ENCODE data around the gene SLC6A5. TPM values are rescaled to one million over a fixed set of nuclear protein-coding genes. Genes with fewer than 3 reads are reported as not detected.
"Not testable (repeated sequence)": the region's sequence is repeated elsewhere in the genome, so short reads cannot be mapped to it uniquely, and the experiment has no call there.

The SLC6A5 gene
- polyA plus RNA-seq, 4 donors, result under 0.01 to 0.03 TPM; not detected in 2

DNA sequence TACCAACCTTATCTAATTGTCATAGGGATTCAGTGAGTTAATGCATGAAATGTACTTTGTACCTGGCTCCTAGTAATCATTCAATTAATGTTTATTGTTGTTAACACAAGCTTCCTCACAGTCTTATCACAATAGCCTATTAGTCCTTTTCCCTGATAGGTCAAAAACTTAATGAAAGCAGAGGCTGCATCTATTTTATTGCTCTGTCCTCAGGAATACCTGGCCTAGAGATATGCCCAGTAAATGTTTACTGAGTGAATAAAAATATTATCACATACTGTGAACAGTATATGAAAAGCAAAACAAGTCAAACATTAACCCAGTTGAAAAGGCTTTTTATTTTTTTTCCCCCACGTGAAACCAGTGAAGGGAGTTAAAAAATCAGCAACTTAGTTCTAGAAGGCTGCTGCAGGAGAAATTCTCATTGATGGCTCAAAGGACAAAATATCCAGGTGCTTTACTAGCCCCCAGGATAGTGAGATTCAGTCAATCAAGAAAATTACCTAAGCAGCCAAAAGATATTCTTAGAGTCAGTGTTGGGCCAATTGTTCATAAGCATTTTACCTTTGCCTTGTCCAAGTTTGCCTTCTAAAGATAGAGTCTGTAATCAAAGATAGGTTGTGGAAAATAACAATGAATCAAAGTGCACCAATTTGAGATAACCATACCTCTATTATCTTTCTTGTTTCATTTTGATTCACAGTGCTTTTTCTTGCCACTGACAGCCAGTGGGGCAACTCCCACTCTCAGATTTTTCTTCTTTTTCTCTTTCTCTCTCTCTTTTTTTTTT lies 34.4 kb upstream of the SLC6A5 start:
- peak; percentile 61 to 96 for DNase-seq
- Histone ChIP-seq H3K36me3 (ENCODE audit: control insufficient read depth in 3 of 3, insufficient read depth in 2 of 3, low read depth in 1 of 3, low read length in 3 of 3) (no peaks in the 10 kb centered on the region), H3K4me3 (ENCODE audit: low read depth in 1 of 3, low read length in 3 of 3) (no peak overlapping the region), H3K27me3 (ENCODE audit: control insufficient read depth in 3 of 3, insufficient read depth in 3 of 3, low read length in 3 of 3) (no peaks in the 10 kb centered on the region), H3K4me1 (ENCODE audit: control insufficient read depth in 3 of 3, insufficient read depth in 2 of 3, low read depth in 1 of 3, low read length in 2 of 3) (peaks cover 2 to 15% (median 5%) of the 10 kb centered on the region in 3 donors), H3K9me3 (ENCODE audit: control insufficient read depth in 2 of 2, insufficient read depth in 1 of 2, low read depth in 1 of 2, low read length in 1 of 2) (no peaks in the 10 kb centered on the region), H3K27ac (ENCODE audit: low read depth in 1 of 3, low read length in 2 of 3) (peak overlapping the region in 2 of 3 donors; percentile 3 to 14)
- 13 to 51% (median 19%) methylated on average over 1 of the region's 1 CpG for WGBS, 3 donors
- FAIRE-seq, result peak; percentile 86

DNA sequence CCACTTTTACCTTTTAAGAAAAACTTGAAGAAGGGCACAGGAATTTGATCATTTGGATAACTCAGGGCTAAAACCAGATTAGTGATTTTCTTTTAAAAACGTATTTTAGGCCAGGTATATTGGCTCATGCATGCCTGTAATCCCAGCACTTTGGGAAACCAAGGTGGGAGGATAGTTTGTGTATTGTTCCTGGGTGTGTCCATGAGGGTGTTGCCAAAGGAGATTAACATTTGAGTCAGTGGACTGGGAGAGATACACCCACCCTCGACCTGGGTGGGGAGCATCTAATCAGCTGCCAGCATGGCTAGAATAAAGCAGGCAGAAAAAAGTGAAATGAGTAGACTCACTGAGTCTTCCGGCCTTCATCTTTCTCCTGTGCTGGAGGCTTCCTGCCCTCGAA lies 33.3 kb upstream of the SLC6A5 start:
- not testable (repeated sequence) for H3K4me3 ChIP-seq (ENCODE audit: low read depth in 1 of 3, low read length in 3 of 3); H3K9me3 ChIP-seq (ENCODE audit: control insufficient read depth in 2 of 2, insufficient read depth in 1 of 2, low read depth in 1 of 2, low read length in 1 of 2); H3K36me3 ChIP-seq (ENCODE audit: control insufficient read depth in 3 of 3, insufficient read depth in 2 of 3, low read depth in 1 of 3, low read length in 3 of 3); FAIRE-seq; H3K27ac ChIP-seq (ENCODE audit: low read depth in 1 of 3, low read length in 2 of 3); H3K27me3 ChIP-seq (ENCODE audit: control insufficient read depth in 3 of 3, insufficient read depth in 3 of 3, low read length in 3 of 3)
- peak in 1 of 2 donors; percentile 60 for DNase-seq
- 21 to 42% (median 28%) methylated on average over 4 of the region's 4 CpGs for WGBS, 3 donors
- peaks cover 2 to 15% (median 5%) of the 10 kb centered on the region in 3 donors for H3K4me1 ChIP-seq (ENCODE audit: control insufficient read depth in 3 of 3, insufficient read depth in 2 of 3, low read depth in 1 of 3, low read length in 2 of 3)

DNA sequence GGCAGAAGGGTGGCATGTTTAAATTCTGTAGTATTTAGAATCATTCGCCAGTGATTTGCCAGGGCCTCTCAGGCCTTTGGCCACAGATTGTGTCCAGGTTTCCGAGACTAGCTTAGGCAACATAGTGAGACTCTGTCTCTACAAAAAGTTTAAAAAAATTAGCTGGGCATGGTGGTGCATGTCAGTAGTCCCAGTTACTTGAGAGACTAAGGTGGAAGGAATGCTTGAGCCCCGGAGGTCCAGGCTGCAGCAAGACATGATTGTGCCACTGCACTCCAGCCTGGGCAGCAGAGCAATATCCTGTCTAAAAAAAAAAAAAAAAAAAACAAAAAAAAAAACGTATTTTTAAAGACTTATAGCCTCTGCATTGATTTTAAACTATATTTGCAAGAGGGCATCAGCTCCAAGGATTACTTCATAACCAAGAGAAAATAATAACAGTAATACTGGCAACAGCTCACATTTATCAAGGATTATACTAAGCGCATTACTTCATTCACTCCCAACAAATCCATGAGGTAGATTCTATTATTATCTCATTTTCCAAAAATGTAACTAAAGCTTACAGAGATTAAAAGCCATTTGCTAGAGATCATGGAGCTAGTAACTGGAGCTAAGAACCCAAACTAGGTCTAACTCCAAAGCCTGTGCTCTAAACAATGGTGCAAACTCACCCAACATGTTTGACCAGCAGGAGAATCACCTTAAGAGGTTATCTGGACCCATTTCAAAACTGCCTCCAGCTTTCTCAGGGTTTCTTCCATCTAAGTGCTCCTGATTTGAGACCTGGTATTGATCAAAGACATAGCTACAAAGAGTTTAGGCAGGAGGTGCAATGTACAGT lies 32.6 kb upstream of the SLC6A5 start:
- WGBS, 3 donors, result 48 to 63% (median 59%) methylated on average over 5 of the region's 5 CpGs
- no peaks in the 10 kb centered on the region for H3K36me3 ChIP-seq (ENCODE audit: control insufficient read depth in 3 of 3, insufficient read depth in 2 of 3, low read depth in 1 of 3, low read length in 3 of 3)
- DNase-seq (no peak), FAIRE-seq (no peak)
- H3K27me3 ChIP-seq (ENCODE audit: control insufficient read depth in 3 of 3, insufficient read depth in 3 of 3, low read length in 3 of 3), result no peaks in the 10 kb centered on the region
- no peak overlapping the region for H3K4me3 ChIP-seq (ENCODE audit: low read depth in 1 of 3, low read length in 3 of 3)
- no peak overlapping the region for H3K27ac ChIP-seq (ENCODE audit: low read depth in 1 of 3, low read length in 2 of 3)
- H3K4me1 ChIP-seq (ENCODE audit: control insufficient read depth in 3 of 3, insufficient read depth in 2 of 3, low read depth in 1 of 3, low read length in 2 of 3), result peaks cover 2 to 15% (median 5%) of the 10 kb centered on the region in 3 donors
- H3K9me3 ChIP-seq (ENCODE audit: control insufficient read depth in 2 of 2, insufficient read depth in 1 of 2, low read depth in 1 of 2, low read length in 1 of 2), result no peaks in the 10 kb centered on the region

- not testable (repeated sequence) for H3K4me1 ChIP-seq (ENCODE audit: control insufficient read depth in 3 of 3, insufficient read depth in 2 of 3, low read depth in 1 of 3, low read length in 2 of 3); DNase-seq; FAIRE-seq; H3K4me3 ChIP-seq (ENCODE audit: low read depth in 1 of 3, low read length in 3 of 3); H3K9me3 ChIP-seq (ENCODE audit: control insufficient read depth in 2 of 2, insufficient read depth in 1 of 2, low read depth in 1 of 2, low read length in 1 of 2); H3K27me3 ChIP-seq (ENCODE audit: control insufficient read depth in 3 of 3, insufficient read depth in 3 of 3, low read length in 3 of 3); H3K27ac ChIP-seq (ENCODE audit: low read depth in 1 of 3, low read length in 2 of 3); H3K36me3 ChIP-seq (ENCODE audit: control insufficient read depth in 3 of 3, insufficient read depth in 2 of 3, low read depth in 1 of 3, low read length in 3 of 3)
- WGBS, 3 donors, result 87 to 93% (median 89%) methylated on average over 4 of the region's 4 CpGs
Measured at GRCh38 chr11:20579725-20580124, 19.7 kb upstream of the SLC6A5 start.

DNA sequence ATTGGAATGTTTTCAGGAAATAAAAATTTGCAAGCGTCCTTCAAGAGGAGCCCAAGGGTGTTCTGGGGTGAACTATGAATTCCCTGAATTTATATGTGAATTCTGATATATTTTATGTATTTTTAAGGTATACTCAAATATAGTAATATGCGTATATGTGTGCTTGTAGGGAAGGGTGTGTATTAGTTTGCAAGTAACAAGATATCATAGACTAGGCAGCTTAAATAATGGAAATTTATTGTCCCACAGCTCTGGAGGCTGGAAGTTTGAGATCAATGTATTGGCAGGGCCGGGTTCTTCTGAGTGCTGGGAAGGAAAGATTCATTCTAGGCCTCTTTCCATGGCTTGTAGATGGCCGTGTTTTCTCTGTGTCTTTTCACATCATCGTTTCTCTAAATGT lies 16.2 kb upstream of the SLC6A5 start:
- no peaks in the 10 kb centered on the region for H3K36me3 ChIP-seq (ENCODE audit: control insufficient read depth in 3 of 3, insufficient read depth in 2 of 3, low read depth in 1 of 3, low read length in 3 of 3)
- H3K9me3 ChIP-seq (ENCODE audit: control insufficient read depth in 2 of 2, insufficient read depth in 1 of 2, low read depth in 1 of 2, low read length in 1 of 2), result peaks cover 0 to 3% of the 10 kb centered on the region in 2 donors
- no peak overlapping the region for H3K4me3 ChIP-seq (ENCODE audit: low read depth in 1 of 3, low read length in 3 of 3)
- FAIRE-seq (no peak), DNase-seq (no peak)
- H3K27ac ChIP-seq (ENCODE audit: low read depth in 1 of 3, low read length in 2 of 3), result no peak overlapping the region
- H3K4me1 ChIP-seq (ENCODE audit: control insufficient read depth in 3 of 3, insufficient read depth in 2 of 3, low read depth in 1 of 3, low read length in 2 of 3), result no peaks in the 10 kb centered on the region
- 66 to 74% (median 71%) methylated on average over 5 of the region's 5 CpGs for WGBS, 3 donors
- H3K27me3 ChIP-seq (ENCODE audit: control insufficient read depth in 3 of 3, insufficient read depth in 3 of 3, low read length in 3 of 3), result no peaks in the 10 kb centered on the region

DNA sequence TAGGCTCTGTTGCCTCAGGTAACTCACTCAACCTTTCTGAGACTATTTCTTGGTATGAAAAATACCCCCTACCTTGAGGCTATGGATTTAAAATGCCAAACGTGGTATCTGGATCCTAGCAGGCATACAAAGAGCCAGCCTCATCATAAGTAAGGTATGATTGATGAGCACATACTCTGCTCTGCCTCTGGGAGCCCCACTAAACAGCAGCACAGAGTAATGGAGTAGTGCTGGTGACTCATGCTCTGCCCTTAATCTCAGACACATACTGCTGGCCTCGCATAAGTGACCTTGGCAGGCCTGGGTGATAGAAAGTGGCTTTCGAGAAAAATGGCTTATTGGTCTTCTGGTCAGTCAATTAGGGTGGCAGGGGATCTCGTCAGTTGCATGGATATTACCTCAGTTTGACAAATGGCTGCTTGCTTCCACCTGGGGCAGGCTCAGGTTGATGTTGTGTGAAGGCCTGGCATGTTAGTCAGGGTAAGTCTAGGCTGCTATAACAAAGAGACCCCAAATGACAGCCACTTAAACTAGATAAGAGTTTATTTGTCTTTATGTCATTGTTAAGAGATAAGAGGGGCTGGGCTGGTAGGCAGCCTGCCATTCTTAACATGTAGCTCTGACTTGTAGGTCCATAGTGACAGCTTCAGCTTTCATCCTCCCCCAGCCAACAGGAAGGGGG lies 15.2 kb upstream of the SLC6A5 start:
- Histone ChIP-seq H3K9me3 (ENCODE audit: control insufficient read depth in 2 of 2, insufficient read depth in 1 of 2, low read depth in 1 of 2, low read length in 1 of 2) (peaks cover 0 to 3% of the 10 kb centered on the region in 2 donors), H3K4me1 (ENCODE audit: control insufficient read depth in 3 of 3, insufficient read depth in 2 of 3, low read depth in 1 of 3, low read length in 2 of 3) (no peaks in the 10 kb centered on the region), H3K36me3 (ENCODE audit: control insufficient read depth in 3 of 3, insufficient read depth in 2 of 3, low read depth in 1 of 3, low read length in 3 of 3) (no peaks in the 10 kb centered on the region), H3K4me3 (ENCODE audit: low read depth in 1 of 3, low read length in 3 of 3) (no peak overlapping the region), H3K27me3 (ENCODE audit: control insufficient read depth in 3 of 3, insufficient read depth in 3 of 3, low read length in 3 of 3) (peaks cover 0 to 2% (median 0%) of the 10 kb centered on the region in 3 donors), H3K27ac (ENCODE audit: low read depth in 1 of 3, low read length in 2 of 3) (no peak overlapping the region)
- no peak for FAIRE-seq
- DNase-seq, result no peak
- 62 to 73% (median 70%) methylated on average over 4 of the region's 4 CpGs for WGBS, 3 donors

DNA sequence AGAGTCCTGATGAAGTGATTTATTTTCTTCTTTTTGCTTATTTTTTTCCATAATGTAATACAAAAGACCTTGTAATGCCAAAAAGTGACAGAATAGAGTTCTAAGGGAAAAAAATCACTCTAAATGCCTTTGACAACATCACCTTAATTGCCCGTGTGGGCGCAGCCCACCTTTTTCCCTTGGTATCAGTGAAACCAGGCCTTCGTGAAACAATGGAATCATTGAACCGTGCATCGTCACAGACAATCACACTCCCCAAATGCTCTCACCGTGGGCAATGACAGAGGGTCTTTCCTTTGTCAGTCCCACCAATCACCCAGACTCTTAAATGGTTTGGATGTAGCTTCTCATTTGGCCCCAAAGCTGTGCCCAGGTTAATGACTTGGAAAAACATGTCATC lies 9.6 kb upstream of the SLC6A5 start:
- Histone ChIP-seq H3K36me3 (ENCODE audit: control insufficient read depth in 3 of 3, insufficient read depth in 2 of 3, low read depth in 1 of 3, low read length in 3 of 3) (no peaks in the 10 kb centered on the region), H3K9me3 (ENCODE audit: control insufficient read depth in 2 of 2, insufficient read depth in 1 of 2, low read depth in 1 of 2, low read length in 1 of 2) (no peaks in the 10 kb centered on the region), H3K4me1 (ENCODE audit: control insufficient read depth in 3 of 3, insufficient read depth in 2 of 3, low read depth in 1 of 3, low read length in 2 of 3) (no peaks in the 10 kb centered on the region), H3K27ac (ENCODE audit: low read depth in 1 of 3, low read length in 2 of 3) (no peak overlapping the region), H3K4me3 (ENCODE audit: low read depth in 1 of 3, low read length in 3 of 3) (no peak overlapping the region), H3K27me3 (ENCODE audit: control insufficient read depth in 3 of 3, insufficient read depth in 3 of 3, low read length in 3 of 3) (peaks cover 0 to 17% (median 4%) of the 10 kb centered on the region in 3 donors)
- 71 to 77% (median 77%) methylated on average over 6 of the region's 6 CpGs for WGBS, 3 donors
- DNase-seq, result no peak
- no peak for FAIRE-seq

- peaks cover 0 to 22% (median 5%) of the 10 kb centered on the region in 3 donors for H3K27me3 ChIP-seq (ENCODE audit: control insufficient read depth in 3 of 3, insufficient read depth in 3 of 3, low read length in 3 of 3)
- H3K36me3 ChIP-seq (ENCODE audit: control insufficient read depth in 3 of 3, insufficient read depth in 2 of 3, low read depth in 1 of 3, low read length in 3 of 3), result no peaks in the 10 kb centered on the region
- H3K27ac ChIP-seq (ENCODE audit: low read depth in 1 of 3, low read length in 2 of 3), result no peak overlapping the region
- 79 to 85% (median 85%) methylated on average over 3 of the region's 3 CpGs for WGBS, 3 donors
- no peaks in the 10 kb centered on the region for H3K4me1 ChIP-seq (ENCODE audit: control insufficient read depth in 3 of 3, insufficient read depth in 2 of 3, low read depth in 1 of 3, low read length in 2 of 3)
- H3K9me3 ChIP-seq (ENCODE audit: control insufficient read depth in 2 of 2, insufficient read depth in 1 of 2, low read depth in 1 of 2, low read length in 1 of 2), result no peaks in the 10 kb centered on the region
- no peak overlapping the region for H3K4me3 ChIP-seq (ENCODE audit: low read depth in 1 of 3, low read length in 3 of 3)
- FAIRE-seq, result no peak
- DNase-seq, result no peak
Measured at GRCh38 chr11:20590381-20590780, 9.0 kb upstream of the SLC6A5 start.
